LNCaP clone FGC (cell line): ENCODE results near the gene ZFTA.
A peak's percentile ranks its signal among the peaks of the same experiment; 100 is the strongest.

Experiments
- DNase-seq: peaks from one replicate; pipeline ENCODE4 v3.0.0-alpha.2; 2011; ENCODE audit warnings: low read depth
- H3K4me3 ChIP-seq: 2 replicates; pipeline ENCODE4 v1.5.1; 2011; ENCODE audit warnings: mild to moderate bottlenecking, low read depth, low read length, control low read depth
- TF ChIP-seq, protein P1 (sequence below): IDR thresholded peaks from 2 replicates; pipeline ENCODE4 v1.5.1; 2012; ENCODE audit warnings: mild to moderate bottlenecking; ENCODE audit not compliant: control insufficient read depth, insufficient read depth; ENCODE audit errors: extremely low read depth

Gene ZFTA

DNA sequence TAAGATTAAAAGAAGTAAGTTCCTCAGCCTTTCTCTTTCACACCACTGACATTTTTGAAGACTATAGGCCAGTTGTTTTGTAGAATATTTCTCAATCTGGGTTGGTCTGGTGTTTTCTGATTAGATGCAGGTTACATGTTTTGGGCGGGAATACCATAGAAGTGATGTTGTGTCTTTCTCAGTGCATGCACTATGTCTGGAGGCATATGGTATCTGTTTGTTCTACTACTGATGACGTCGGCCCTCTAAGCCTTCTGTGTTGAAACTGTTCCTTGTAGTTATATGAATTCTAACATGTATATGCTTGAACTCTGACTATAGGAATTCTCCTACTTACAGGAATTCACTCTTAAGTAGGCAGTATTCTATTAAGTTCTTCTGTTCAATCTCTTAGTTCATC lies 21.6 kb downstream of the ZFTA start:
- no peak overlapping the region for H3K4me3 ChIP-seq
- TF ChIP-seq, protein P1, sequence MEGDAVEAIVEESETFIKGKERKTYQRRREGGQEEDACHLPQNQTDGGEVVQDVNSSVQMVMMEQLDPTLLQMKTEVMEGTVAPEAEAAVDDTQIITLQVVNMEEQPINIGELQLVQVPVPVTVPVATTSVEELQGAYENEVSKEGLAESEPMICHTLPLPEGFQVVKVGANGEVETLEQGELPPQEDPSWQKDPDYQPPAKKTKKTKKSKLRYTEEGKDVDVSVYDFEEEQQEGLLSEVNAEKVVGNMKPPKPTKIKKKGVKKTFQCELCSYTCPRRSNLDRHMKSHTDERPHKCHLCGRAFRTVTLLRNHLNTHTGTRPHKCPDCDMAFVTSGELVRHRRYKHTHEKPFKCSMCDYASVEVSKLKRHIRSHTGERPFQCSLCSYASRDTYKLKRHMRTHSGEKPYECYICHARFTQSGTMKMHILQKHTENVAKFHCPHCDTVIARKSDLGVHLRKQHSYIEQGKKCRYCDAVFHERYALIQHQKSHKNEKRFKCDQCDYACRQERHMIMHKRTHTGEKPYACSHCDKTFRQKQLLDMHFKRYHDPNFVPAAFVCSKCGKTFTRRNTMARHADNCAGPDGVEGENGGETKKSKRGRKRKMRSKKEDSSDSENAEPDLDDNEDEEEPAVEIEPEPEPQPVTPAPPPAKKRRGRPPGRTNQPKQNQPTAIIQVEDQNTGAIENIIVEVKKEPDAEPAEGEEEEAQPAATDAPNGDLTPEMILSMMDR, result no peak
- no peak for DNase-seq

DNA sequence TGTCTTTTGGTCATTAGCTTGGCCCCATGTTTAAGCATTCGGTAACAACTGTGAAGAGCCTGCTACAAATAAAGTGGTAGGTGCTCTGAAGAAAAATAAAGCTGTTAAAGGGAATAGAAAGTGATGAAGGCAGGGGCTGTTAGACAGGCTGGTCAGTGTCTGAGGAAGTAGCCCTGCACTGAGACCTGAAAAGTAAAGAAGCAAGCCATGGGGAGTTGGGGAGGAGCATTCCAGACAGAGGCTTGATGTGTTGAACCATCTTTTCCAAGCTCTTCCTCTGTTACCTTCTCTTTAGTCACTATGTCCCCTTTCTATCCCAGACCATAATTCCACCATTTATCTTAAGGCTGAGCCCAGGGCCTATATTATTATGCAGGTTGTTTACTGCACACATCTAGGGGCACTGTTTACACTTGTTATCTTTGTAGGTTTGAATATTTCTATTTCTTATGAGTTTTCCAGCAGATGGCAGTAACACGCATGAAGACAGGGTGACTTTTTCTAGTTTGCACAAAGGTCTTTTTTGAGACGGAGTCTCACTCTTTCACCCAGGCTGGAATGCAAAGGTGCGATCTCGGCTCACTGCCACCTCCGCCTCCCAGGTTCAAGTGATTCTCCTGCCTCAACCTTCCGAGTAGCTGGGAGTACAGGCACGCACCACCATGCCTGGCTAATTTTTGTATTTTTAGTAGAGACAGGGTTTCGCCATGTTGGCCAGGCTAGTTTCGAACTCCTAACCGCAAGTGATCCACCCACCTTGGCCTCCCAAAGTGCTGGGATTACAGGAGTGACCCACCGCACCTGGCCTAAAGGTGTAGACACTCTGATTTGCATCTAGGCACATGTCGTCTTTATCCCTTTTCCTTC lies 23.0 kb downstream of the ZFTA start:
- no peak for DNase-seq
- no peak overlapping the region for H3K4me3 ChIP-seq
- TF ChIP-seq, protein P1, result peak; percentile 41

DNA sequence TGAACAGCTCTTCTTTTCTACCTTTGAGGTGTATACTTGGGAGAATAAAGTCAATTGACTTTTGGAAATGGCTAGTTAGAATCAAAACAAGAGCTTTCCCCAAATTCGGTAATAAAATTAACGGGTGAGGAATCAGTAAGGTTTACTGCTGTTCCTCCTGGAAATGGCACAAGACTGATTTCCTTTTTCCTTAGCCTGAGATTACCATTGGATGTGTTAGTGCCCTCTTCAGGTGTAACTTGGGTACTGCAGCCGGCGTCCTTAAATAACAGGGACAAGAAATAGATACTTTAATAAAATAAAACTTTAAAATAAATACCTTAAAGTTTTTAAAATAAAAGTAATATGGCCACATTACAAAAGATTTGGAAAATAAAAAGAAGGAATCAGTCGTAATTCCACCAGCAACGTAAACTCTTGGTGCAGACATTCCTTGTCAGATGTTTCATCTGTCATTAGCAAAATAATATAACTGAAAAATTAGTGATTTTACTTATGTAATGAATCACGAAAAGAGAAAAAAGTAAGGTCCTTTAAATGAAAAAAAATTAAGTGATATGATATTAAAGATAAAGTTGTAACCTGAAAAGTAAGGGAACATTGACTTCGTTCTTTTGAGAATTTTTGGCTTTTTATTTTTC lies 29.7 kb downstream of the ZFTA start:
- no peak overlapping the region for H3K4me3 ChIP-seq
- DNase-seq, result peak; percentile 56
- TF ChIP-seq, protein P1, result peak; percentile 86

DNA sequence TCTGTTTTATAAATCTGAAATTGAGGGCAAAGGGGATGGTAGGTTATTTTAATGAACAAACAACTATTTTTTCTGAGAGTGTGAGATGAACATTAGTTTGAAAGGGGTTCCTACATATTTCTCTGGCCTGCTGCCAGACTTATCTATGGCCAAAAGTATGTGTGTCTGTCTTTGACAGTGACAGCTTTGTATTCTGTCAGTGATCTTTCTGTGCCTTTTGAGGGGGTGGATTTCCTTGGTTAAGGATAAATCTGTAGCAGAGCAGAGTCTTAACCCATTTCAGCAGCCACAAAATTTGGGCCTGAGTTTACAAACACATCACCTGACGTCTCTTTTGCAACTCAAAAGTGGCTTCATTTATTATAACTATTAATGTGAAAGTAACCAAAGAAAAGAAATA lies 30.9 kb downstream of the ZFTA start:
- H3K4me3 ChIP-seq, result no peak overlapping the region
- TF ChIP-seq, protein P1, result no peak
- no peak for DNase-seq

DNA sequence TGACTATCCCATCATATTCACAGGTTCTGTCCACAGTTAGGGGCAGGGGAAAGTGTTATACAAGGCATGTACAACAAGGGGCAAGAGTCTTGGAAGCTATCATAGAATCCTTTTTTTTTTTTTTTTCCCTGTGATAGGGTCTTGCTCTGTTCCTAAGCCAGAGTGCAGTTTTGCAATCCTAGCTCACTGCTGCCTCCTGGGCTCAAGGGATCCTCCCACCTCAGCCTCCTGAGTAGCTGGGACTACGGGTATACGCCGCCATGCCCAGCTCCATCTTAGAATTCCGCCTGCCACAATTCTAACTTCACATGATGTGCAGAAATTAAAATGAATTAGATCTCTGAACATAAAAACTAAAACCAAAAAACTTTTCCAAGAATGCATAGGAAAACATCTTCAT lies 31.7 kb downstream of the ZFTA start:
- DNase-seq, result no peak
- TF ChIP-seq, protein P1, result no peak

DNA sequence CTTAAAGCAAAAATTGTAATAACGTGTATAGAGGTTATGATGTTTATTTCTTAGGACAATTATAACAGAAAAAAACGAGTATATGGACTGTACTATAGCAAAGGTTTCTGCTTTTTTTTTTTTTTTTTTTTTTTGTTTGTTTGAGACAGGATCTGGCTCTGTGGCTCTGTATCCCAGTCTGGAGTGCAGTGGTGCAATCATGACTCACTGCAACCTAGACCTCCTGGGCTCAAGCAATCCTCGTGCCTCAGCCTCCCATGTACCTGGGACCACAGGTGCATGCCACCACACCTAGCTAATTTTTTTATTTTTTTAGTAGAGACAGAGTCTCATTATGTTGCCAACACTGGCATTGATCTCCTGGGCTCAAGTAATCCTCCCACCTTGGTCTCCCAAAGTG lies 39.2 kb downstream of the ZFTA start:
- TF ChIP-seq, protein P1, result no peak

More for the DNA sequence above, 31.7 kb downstream of the ZFTA start:
- no peak overlapping the region for H3K4me3 ChIP-seq

More for the DNA sequence above, 39.2 kb downstream of the ZFTA start:
- no peak overlapping the region for H3K4me3 ChIP-seq
- DNase-seq, result no peak
